IMR-90 (cell line): ENCODE results near the gene NUDT8. TPM values are rescaled to one million over a fixed set of nuclear protein-coding genes. Genes with fewer than 3 reads are reported as not detected.

Source experiments
- ATAC-seq: fragments of 200-7000 bp; cut with Tn5 transposase; 2 replicates; pipeline ENCODE4 v1.9.1; 2020; ENCODE audit warnings: low read depth, mild to moderate bottlenecking, moderate library complexity
- BruUV-seq: library from RNA; stranded (reverse); fragments of 400-500 nt; replicated peaks from 2 replicates; lab custom pipeline; 2021; lab: Mats Ljungman, UMichigan
- CTCF ChIA-PET: fragments of 300-600 bp; formaldehyde crosslinking; extraction: SDS; loops from one replicate; lab custom pipeline; 2021; ENCODE audit warnings: antibody characterized with exemption; lab: Yijun Ruan, JAX
- POLR2A ChIA-PET: fragments of 300-600 bp; sonication (Branson Sonifier 250); formaldehyde crosslinking; loops from one replicate; lab custom pipeline; 2022; ENCODE audit warnings: antibody characterized with exemption; ENCODE audit not compliant: unreplicated experiment; lab: Charles Lee
- DNase-seq: peaks from one replicate; pipeline ENCODE4 v3.0.0; 2013
- H2AFZ ChIP-seq: replicated peaks from 2 replicates; pipeline ENCODE3; 2013; ENCODE audit warnings: low read length, mild to moderate bottlenecking; ENCODE audit not compliant: poor library complexity
- H2AK5ac ChIP-seq: 2 replicates; pipeline ENCODE4 v1.6.1; 2013; ENCODE audit warnings: low read depth, low read length, inconsistent platforms
- H2AK9ac ChIP-seq: replicated peaks from 2 replicates; pipeline ENCODE3; 2013; ENCODE audit warnings: mild to moderate bottlenecking, low read depth, low read length, moderate library complexity; ENCODE audit not compliant: poor library complexity
- H2BK120ac ChIP-seq: 2 replicates; pipeline ENCODE4 v1.6.1; 2013; ENCODE audit warnings: low read depth, low read length, inconsistent platforms
- H2BK15ac ChIP-seq: 3 replicates; pipeline ENCODE4 v1.6.1; 2013; ENCODE audit warnings: low read depth, low read length, inconsistent platforms
- H2BK20ac ChIP-seq: 2 replicates; pipeline ENCODE4 v1.6.1; 2013; ENCODE audit warnings: low read depth, mild to moderate bottlenecking, inconsistent platforms, low read length, moderate library complexity
- H2BK5ac ChIP-seq: 2 replicates; pipeline ENCODE4 v1.6.1; 2013; ENCODE audit warnings: mild to moderate bottlenecking, low read depth, low read length, inconsistent platforms; ENCODE audit not compliant: poor library complexity, severe bottlenecking
- H3K14ac ChIP-seq: replicated peaks from 2 replicates; pipeline ENCODE4 v1.6.1; 2013; ENCODE audit warnings: low read depth, low read length, inconsistent platforms
- H3K18ac ChIP-seq: 2 replicates; pipeline ENCODE4 v1.6.1; 2013; ENCODE audit warnings: low read depth, low read length, control low read depth
- H3K23ac ChIP-seq: 2 replicates; pipeline ENCODE4 v1.6.1; 2013; ENCODE audit warnings: low read depth, low read length, inconsistent platforms
- H3K27ac ChIP-seq: 2 replicates; pipeline ENCODE4 v1.5.1; 2013; ENCODE audit warnings: mild to moderate bottlenecking, control low read depth, low read length; ENCODE audit not compliant: insufficient read depth
- H3K27me3 ChIP-seq: 2 replicates; pipeline ENCODE4 v1.6.1; 2013; ENCODE audit warnings: low read length; ENCODE audit not compliant: control insufficient read depth, insufficient read depth
- H3K36me3 ChIP-seq: 2 replicates; pipeline ENCODE4 v1.6.1; 2013; ENCODE audit warnings: low read length, mixed read lengths; ENCODE audit not compliant: control insufficient read depth, insufficient read depth
- H3K4ac ChIP-seq: 2 replicates; pipeline ENCODE4 v1.6.1; 2013; ENCODE audit warnings: low read depth, low read length, inconsistent platforms
- H3K4me1 ChIP-seq: 2 replicates; pipeline ENCODE4 v1.6.1; 2013; ENCODE audit warnings: low read length, mixed read lengths; ENCODE audit not compliant: control insufficient read depth, insufficient read depth
- H3K4me2 ChIP-seq: 2 replicates; pipeline ENCODE4 v1.6.1; 2013; ENCODE audit warnings: low read depth, mild to moderate bottlenecking, control low read depth, low read length, moderate library complexity
- H3K4me3 ChIP-seq: 2 replicates; pipeline ENCODE4 v1.5.1; 2013; ENCODE audit warnings: low read depth, mild to moderate bottlenecking, control low read depth, low read length, moderate library complexity; ENCODE audit not compliant: insufficient read depth
- H3K56ac ChIP-seq: 2 replicates; pipeline ENCODE4 v1.6.1; 2013; ENCODE audit warnings: low read length, inconsistent platforms; ENCODE audit not compliant: insufficient read depth; ENCODE audit errors: extremely low read depth
- H3K79me1 ChIP-seq, 2 experiments: 2 replicates each; pipeline ENCODE4 v1.6.1; 2013; ENCODE audit warnings: low read length in 2 of 2, inconsistent platforms in 1 of 2, low read depth in 1 of 2
- H3K9ac ChIP-seq: 2 replicates; pipeline ENCODE4 v1.6.1; 2013; ENCODE audit warnings: low read depth, low read length, control low read depth
- H3K9me1 ChIP-seq: 2 replicates; pipeline ENCODE4 v1.6.1; 2013; ENCODE audit warnings: low read length, inconsistent platforms; ENCODE audit not compliant: insufficient read depth
- H3K9me3 ChIP-seq: 2 replicates; pipeline ENCODE4 v1.6.1; 2013; ENCODE audit warnings: low read length; ENCODE audit not compliant: control insufficient read depth, insufficient read depth
- H4K20me1 ChIP-seq: 2 replicates; pipeline ENCODE4 v1.6.1; 2013; ENCODE audit warnings: low read length, inconsistent platforms; ENCODE audit not compliant: insufficient read depth
- H4K5ac ChIP-seq: 2 replicates; pipeline ENCODE4 v1.6.1; 2013; ENCODE audit warnings: mild to moderate bottlenecking, low read depth, low read length, control low read depth
- H4K8ac ChIP-seq, 2 experiments: 2 replicates each; pipeline ENCODE4 v1.6.1; 2013; ENCODE audit warnings: low read depth in 2 of 2, low read length in 2 of 2, control low read depth in 1 of 2, inconsistent platforms in 1 of 2
- H4K91ac ChIP-seq: 2 replicates; pipeline ENCODE4 v1.6.1; 2013; ENCODE audit warnings: low read depth, low read length, inconsistent platforms; ENCODE audit not compliant: insufficient read depth
- CEBPB ChIP-seq: IDR thresholded peaks from 2 replicates; pipeline ENCODE4 v1.6.1; 2012; ENCODE audit warnings: low read depth, low read length, improper control_type of control experiment
- CHD1 ChIP-seq: IDR thresholded peaks from 2 replicates; pipeline ENCODE4 v1.6.1; 2012; ENCODE audit warnings: low read depth, low read length, improper control_type of control experiment
- FOS ChIP-seq: fragments of 150-350 bp; IDR thresholded peaks from 2 replicates; pipeline ENCODE4 v1.6.1; 2016; ENCODE audit warnings: low read depth, low read length
- MAFK ChIP-seq: IDR thresholded peaks from 2 replicates; pipeline ENCODE4 v1.6.1; 2012; ENCODE audit warnings: low read depth, low read length, improper control_type of control experiment
- MXI1 ChIP-seq: IDR thresholded peaks from 2 replicates; pipeline ENCODE4 v1.6.1; 2012; ENCODE audit warnings: low read depth, mild to moderate bottlenecking, low read length, moderate library complexity, borderline replicate concordance
- RCOR1 ChIP-seq: IDR thresholded peaks from 2 replicates; pipeline ENCODE4 v1.6.1; 2012; ENCODE audit warnings: mild to moderate bottlenecking, low read length, improper control_type of control experiment; ENCODE audit not compliant: insufficient replicate concordance
- RFX5 ChIP-seq: IDR thresholded peaks from 2 replicates; pipeline ENCODE4 v1.8.0; 2012; ENCODE audit warnings: low read depth, mild to moderate bottlenecking, low read length, moderate library complexity
- SMC3 ChIP-seq: fragments of 150-350 bp; IDR thresholded peaks from 2 replicates; pipeline ENCODE4 v1.6.1; 2016; ENCODE audit warnings: low read depth, mild to moderate bottlenecking, antibody characterized with exemption, low read length, moderate library complexity
- USF2 ChIP-seq: fragments of 150-350 bp; IDR thresholded peaks from 2 replicates; pipeline ENCODE4 v1.6.1; 2017; ENCODE audit warnings: mild to moderate bottlenecking, antibody characterized with exemption, low read length, low read depth
- WGBS, 2 experiments: methylation state at CpG; one replicate each; pipeline versions ENCODE4 v1.1.5 to v1.1.7; 2013; ENCODE audit warnings: missing lambda C conversion rate in 2 of 2; ENCODE audit not compliant: insufficient read length in 1 of 2; ENCODE audit errors: extremely low coverage in 2 of 2; 5-methylcytosine and 5-hydroxymethylcytosine counted together
- dilution Hi-C: fragments of 300-500 bp; cut with HindIII; formaldehyde crosslinking; loops from one replicate; pipeline ENCODE4 v1.14.3; 2018; ENCODE audit warnings: low sequenced_read_pairs; ENCODE audit not compliant: unreplicated experiment
- in situ Hi-C: fragments of 300-500 bp; cut with MboI; formaldehyde crosslinking; loops from 3 replicates; pipeline ENCODE4 v1.14.3; 2019; ENCODE audit warnings: low sequenced_read_pairs, inconsistent platforms, mixed read lengths
- intact Hi-C: fragments of 100-400 bp; cut with micrococcal nuclease; formaldehyde crosslinking; loops from 2 replicates; pipeline ENCODE4 v1.10.0; 2022
- polyA plus RNA-seq, 3 experiments: library from polyadenylated mRNA; depleted of rRNA; stranded (reverse); fragments of >200 nt; gene quantifications; 2 replicates each; pipeline ENCODE4 v1.2.3, GENCODE V29; 2012; ENCODE audit warnings: low replicate concordance in 1 of 3
- total RNA-seq: library from RNA; depleted of rRNA; stranded (reverse); fragments of >200 nt; gene quantifications from 2 replicates; pipeline ENCODE4 v1.2.3, GENCODE V29; 2012
- TF ChIP-seq, protein P1 (sequence below): conservative IDR thresholded peaks from 2 replicates; pipeline ENCODE4 v1.5.1; 2012; ENCODE audit warnings: mild to moderate bottlenecking, low read depth, low read length, improper control_type of control experiment

NUDT8 gene
- total and polyA plus RNA-seq, 2 of the 4 experiments (the other 2 are of a cell fraction): 1.4 to 2.5 TPM

GRCh38 chr11:67647471-67647870, 17.7 kb upstream of the NUDT8 start:
- dilution Hi-C loops: no loop called here
- H3K36me3 ChIP-seq: no peaks in the 10 kb centered on the region
- no TSS peak for BruUV-seq
- intact Hi-C loops: loop anchor here (10.0 kb wide), 1 partner anchor 147 kb away; no protein-coding TSS in a partner anchor
- no peak overlapping the region for H3K4me2 ChIP-seq
- WGBS, 2 experiments: no CpG with 5 or more reads among the region's 15 CpGs
- no peak overlapping the region for H3K14ac ChIP-seq
- no peak overlapping the region for H2BK120ac ChIP-seq
- no peak for ATAC-seq
- H4K5ac ChIP-seq: no peak overlapping the region
- peaks cover 10% of the 10 kb centered on the region for H3K27me3 ChIP-seq
- no peak overlapping the region for H3K56ac ChIP-seq
- H4K8ac ChIP-seq: no peak overlapping the region
- no peak overlapping the region for H3K4me3 ChIP-seq
- no peak for TF ChIP-seq SMC3
- no peak for TF ChIP-seq RFX5
- no peak for TF ChIP-seq USF2
- TF ChIP-seq FOS: no peak
- no peak for TF ChIP-seq MAFK
- TF ChIP-seq, protein P1, sequence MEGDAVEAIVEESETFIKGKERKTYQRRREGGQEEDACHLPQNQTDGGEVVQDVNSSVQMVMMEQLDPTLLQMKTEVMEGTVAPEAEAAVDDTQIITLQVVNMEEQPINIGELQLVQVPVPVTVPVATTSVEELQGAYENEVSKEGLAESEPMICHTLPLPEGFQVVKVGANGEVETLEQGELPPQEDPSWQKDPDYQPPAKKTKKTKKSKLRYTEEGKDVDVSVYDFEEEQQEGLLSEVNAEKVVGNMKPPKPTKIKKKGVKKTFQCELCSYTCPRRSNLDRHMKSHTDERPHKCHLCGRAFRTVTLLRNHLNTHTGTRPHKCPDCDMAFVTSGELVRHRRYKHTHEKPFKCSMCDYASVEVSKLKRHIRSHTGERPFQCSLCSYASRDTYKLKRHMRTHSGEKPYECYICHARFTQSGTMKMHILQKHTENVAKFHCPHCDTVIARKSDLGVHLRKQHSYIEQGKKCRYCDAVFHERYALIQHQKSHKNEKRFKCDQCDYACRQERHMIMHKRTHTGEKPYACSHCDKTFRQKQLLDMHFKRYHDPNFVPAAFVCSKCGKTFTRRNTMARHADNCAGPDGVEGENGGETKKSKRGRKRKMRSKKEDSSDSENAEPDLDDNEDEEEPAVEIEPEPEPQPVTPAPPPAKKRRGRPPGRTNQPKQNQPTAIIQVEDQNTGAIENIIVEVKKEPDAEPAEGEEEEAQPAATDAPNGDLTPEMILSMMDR: no peak
- TF ChIP-seq CEBPB: no peak
- no peak for TF ChIP-seq MXI1
- no peak for TF ChIP-seq RCOR1
- TF ChIP-seq CHD1: no peak
- no peak overlapping the region for H2AFZ ChIP-seq
- H4K20me1 ChIP-seq: 0 out of 2 replicates have a peak, but pooled peaks cover 4% of the 10 kb centered on the region
- no peak overlapping the region for H2AK5ac ChIP-seq
- peaks cover 7% of the 10 kb centered on the region; the same call in 1 of the 2 replicates for H3K9me1 ChIP-seq
- H2AK9ac ChIP-seq: no peak overlapping the region
- no peaks in the 10 kb centered on the region; the same call in 1 of the 2 replicates for H3K9me3 ChIP-seq
- no peaks in the 10 kb centered on the region for H3K4me1 ChIP-seq
- no peak for DNase-seq
- H3K9ac ChIP-seq: no peak overlapping the region
- POLR2A ChIA-PET: no interaction called here
- CTCF ChIA-PET: no interaction called here
- no peak overlapping the region for H3K4ac ChIP-seq
- no peak overlapping the region for H2BK15ac ChIP-seq
- no peaks in the 10 kb centered on the region for H3K79me1 ChIP-seq
- no peak overlapping the region for H3K23ac ChIP-seq
- no peak overlapping the region for H4K91ac ChIP-seq
- H2BK20ac ChIP-seq: no peak overlapping the region
- no peak overlapping the region for H2BK5ac ChIP-seq
- H3K18ac ChIP-seq: no peak overlapping the region
- in situ Hi-C loops: no loop called here
- no peak overlapping the region for H3K27ac ChIP-seq
